DMS53 treated with DMSO at 0.1 percent for 48 hours (cell line): ENCODE data around the gene WNK4.

Source experiments
- DNase-seq: peaks from one replicate; lab custom pipeline; 2025; ENCODE audit not compliant: unreplicated experiment; lab: John Stamatoyannopoulos, UW

WNK4 gene

GRCh38 chr17:42796066-42796758 is 15.8 kb downstream of the WNK4 start:
- DNase-seq = no peak

- DNase-seq = peak; percentile 29
Observed at GRCh38 chr17:42797067-42798007, 16.9 kb downstream of the WNK4 start.

GRCh38 chr17:42798011-42798382 is 17.6 kb downstream of the WNK4 start:
- DNase-seq = no peak

- peak; percentile 82 for DNase-seq
Observed at GRCh38 chr17:42798383-42799380, 18.3 kb downstream of the WNK4 start, which contains the start of the genes CNTD1 and COA3. CNTD1 (plus strand) TSS chr17:42798861; CDS start chr17:42799068, 207 bp downstream. COA3 (minus strand) TSS chr17:42798704; CDS start chr17:42798681, 23 bp downstream.

- no peak for DNase-seq
Observed at GRCh38 chr17:42803074-42803883, 22.9 kb downstream of the WNK4 start.

GRCh38 chr17:42804918-42805367 is 24.5 kb downstream of the WNK4 start:
- DNase-seq = peak; percentile 90

GRCh38 chr17:42806249-42806648 is 25.8 kb downstream of the WNK4 start:
- DNase-seq = no peak

- DNase-seq = no peak
Observed at GRCh38 chr17:42809250-42809649, 28.8 kb downstream of the WNK4 start.

GRCh38 chr17:42814633-42815399 is 34.4 kb downstream of the WNK4 start:
- no peak for DNase-seq

- DNase-seq = no peak
Observed at GRCh38 chr17:42817866-42818265, 37.5 kb downstream of the WNK4 start.

GRCh38 chr17:42818379-42818778 is 38.0 kb downstream of the WNK4 start:
- no peak for DNase-seq

GRCh38 chr17:42819939-42820535 is 39.6 kb downstream of the WNK4 start:
- peak; percentile 72 for DNase-seq

- no peak for DNase-seq
Observed at GRCh38 chr17:42821176-42821575, 40.8 kb downstream of the WNK4 start.

- DNase-seq = no peak
Observed at GRCh38 chr17:42827472-42827871, 47.1 kb downstream of the WNK4 start.

GRCh38 chr17:42830971-42831370 is 50.6 kb downstream of the WNK4 start:
- no peak for DNase-seq

GRCh38 chr17:42832213-42832933 is 52.0 kb downstream of the WNK4 start:
- no peak for DNase-seq

- peak; percentile 84 for DNase-seq
Observed at GRCh38 chr17:42832934-42833766, 52.7 kb downstream of the WNK4 start, which contains the start of gene PSME3. PSME3 (plus strand) TSS chr17:42833397; CDS start chr17:42833632, 235 bp downstream.
